ENCODE data around the gene ATP11A. TPM values are rescaled to one million over a fixed set of nuclear protein-coding genes. Genes with fewer than 3 reads are reported as not detected.

ATP11A gene
- total RNA-seq, 2 donors from 2014 or later, result 15.8 to 19.6 TPM

DNA sequence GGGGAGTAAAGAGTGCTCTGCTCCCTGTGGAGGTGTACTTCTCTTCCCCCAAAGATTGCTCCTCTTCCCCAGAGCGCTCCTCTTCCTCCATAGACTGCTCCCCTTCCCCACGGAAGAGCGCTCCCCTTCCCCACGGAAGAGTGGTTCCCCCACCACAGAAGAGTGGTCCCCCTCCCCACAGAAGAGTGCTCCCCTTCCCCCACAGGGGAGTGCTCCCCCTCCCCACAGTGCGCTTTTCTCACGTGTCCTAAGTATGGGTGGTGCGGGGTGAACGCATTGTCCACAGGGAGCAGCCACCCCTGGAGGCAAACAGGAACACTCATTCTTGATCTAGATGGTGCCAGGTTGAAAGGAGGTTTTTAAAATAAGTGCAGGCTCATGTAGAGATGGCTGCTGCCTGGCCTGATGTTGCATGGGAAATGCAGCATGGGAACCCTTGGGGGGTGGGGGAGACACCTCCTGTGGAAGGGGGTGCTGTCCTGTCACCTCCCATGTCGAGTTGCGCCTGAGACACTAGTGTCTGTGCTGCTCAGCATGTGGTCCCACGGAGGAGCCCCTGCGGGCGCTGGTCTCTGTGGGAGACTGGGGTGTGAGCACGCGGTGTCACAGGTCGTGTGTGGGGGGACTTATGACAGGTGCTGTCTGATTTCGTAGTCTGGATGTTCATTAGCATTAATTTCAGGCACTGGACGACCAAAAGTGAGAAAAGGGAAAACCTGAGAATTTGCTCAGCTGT is 52.2 kb downstream of the ATP11A start:
- intact Hi-C loops (cut with DNase I), result no loop called here
- DNase-seq, result no peak
- H3K27ac ChIP-seq, result no peak overlapping the region

DNA sequence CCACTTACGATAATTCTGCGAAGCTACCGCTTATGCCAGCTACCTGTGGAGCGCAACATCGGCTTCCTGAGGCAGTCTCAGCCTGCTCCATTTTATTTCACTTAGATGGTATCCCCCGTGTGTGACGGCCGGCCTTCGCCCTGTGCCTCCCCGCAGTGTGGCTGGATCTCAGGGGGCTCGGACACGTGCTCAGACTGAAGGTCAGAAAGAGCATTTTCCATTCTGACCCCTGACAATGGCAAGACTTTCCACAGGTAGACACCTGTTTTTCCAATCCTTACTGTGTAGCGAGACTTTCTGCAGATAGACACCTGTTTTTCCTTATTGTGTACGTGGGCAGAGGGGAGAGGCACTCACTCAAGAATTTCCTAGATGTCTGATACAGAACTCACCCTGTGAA is 52.7 kb downstream of the ATP11A start:
- H3K27me3 ChIP-seq, result no peaks in the 10 kb centered on the region
- H3K9ac ChIP-seq (ENCODE audit: low read depth in 2 of 2, low read length in 2 of 2), result no peak overlapping the region
- no peaks in the 10 kb centered on the region for H3K9me3 ChIP-seq
- no peak for DNase-seq
- no peak overlapping the region for H3K27ac ChIP-seq
- H3K4me1 ChIP-seq, result no peaks in the 10 kb centered on the region
- H3K36me3 ChIP-seq, result no peaks in the 10 kb centered on the region
- TF ChIP-seq, protein P1, sequence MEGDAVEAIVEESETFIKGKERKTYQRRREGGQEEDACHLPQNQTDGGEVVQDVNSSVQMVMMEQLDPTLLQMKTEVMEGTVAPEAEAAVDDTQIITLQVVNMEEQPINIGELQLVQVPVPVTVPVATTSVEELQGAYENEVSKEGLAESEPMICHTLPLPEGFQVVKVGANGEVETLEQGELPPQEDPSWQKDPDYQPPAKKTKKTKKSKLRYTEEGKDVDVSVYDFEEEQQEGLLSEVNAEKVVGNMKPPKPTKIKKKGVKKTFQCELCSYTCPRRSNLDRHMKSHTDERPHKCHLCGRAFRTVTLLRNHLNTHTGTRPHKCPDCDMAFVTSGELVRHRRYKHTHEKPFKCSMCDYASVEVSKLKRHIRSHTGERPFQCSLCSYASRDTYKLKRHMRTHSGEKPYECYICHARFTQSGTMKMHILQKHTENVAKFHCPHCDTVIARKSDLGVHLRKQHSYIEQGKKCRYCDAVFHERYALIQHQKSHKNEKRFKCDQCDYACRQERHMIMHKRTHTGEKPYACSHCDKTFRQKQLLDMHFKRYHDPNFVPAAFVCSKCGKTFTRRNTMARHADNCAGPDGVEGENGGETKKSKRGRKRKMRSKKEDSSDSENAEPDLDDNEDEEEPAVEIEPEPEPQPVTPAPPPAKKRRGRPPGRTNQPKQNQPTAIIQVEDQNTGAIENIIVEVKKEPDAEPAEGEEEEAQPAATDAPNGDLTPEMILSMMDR (IDR thresholded peaks at IDR 0.05), result no peak
- H3K4me3 ChIP-seq, result no peak overlapping the region
- intact Hi-C loops (cut with DNase I), result no loop called here

More for the DNA sequence above, 52.2 kb downstream of the ATP11A start:
- H3K27me3 ChIP-seq, result no peaks in the 10 kb centered on the region
- H3K36me3 ChIP-seq, result no peaks in the 10 kb centered on the region
- TF ChIP-seq, protein P1 (IDR thresholded peaks at IDR 0.05), result no peak
- no peaks in the 10 kb centered on the region for H3K4me1 ChIP-seq
- no peak overlapping the region for H3K9ac ChIP-seq (ENCODE audit: low read depth in 2 of 2, low read length in 2 of 2)
- H3K4me3 ChIP-seq, result no peak overlapping the region
- no peaks in the 10 kb centered on the region for H3K9me3 ChIP-seq

DNA sequence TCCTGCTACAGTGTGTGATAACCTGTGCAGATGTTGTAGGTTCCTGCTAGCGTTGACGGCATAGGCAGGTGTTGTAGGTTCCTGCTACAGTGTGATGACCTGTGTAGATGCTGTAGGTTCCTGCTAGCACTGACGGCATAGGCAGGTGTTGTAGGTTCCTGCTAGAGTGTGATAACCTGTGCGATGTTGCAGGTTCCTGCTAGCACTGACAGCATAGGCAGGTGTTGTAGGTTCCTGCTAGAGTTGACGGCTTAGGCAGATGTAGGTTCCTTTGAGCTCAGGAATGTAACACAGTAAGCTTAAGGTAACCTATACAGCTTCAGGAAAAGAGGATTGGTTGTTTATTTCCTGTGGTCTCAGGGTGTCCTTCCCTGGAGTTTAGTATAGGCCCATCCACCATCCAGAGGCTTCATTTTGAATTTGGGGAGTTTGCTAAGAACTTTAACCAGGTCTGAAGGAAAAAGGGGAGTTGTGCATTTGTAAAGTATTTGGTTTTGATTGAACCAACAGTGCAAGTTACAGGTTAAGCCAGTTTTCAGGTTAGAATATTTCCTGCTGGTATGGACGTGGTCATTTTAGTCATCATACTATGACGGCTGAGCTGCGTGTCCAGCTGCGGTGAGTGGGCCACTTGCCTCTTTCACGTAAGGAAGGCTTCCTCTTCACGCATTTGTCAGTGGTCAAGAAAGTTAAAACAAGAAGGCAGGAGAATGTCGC is 53.8 kb downstream of the ATP11A start:
- intact Hi-C loops (cut with DNase I), result no loop called here
- Histone ChIP-seq H3K36me3 (no peaks in the 10 kb centered on the region), H3K9me3 (no peaks in the 10 kb centered on the region), H3K4me1 (no peaks in the 10 kb centered on the region), H3K4me3 (no peak overlapping the region), H3K27me3 (no peaks in the 10 kb centered on the region), H3K27ac (no peak overlapping the region), H3K9ac (ENCODE audit: low read depth in 2 of 2, low read length in 2 of 2) (no peak overlapping the region)
- TF ChIP-seq, protein P1 (IDR thresholded peaks at IDR 0.05), result no peak
- DNase-seq, result no peak

DNA sequence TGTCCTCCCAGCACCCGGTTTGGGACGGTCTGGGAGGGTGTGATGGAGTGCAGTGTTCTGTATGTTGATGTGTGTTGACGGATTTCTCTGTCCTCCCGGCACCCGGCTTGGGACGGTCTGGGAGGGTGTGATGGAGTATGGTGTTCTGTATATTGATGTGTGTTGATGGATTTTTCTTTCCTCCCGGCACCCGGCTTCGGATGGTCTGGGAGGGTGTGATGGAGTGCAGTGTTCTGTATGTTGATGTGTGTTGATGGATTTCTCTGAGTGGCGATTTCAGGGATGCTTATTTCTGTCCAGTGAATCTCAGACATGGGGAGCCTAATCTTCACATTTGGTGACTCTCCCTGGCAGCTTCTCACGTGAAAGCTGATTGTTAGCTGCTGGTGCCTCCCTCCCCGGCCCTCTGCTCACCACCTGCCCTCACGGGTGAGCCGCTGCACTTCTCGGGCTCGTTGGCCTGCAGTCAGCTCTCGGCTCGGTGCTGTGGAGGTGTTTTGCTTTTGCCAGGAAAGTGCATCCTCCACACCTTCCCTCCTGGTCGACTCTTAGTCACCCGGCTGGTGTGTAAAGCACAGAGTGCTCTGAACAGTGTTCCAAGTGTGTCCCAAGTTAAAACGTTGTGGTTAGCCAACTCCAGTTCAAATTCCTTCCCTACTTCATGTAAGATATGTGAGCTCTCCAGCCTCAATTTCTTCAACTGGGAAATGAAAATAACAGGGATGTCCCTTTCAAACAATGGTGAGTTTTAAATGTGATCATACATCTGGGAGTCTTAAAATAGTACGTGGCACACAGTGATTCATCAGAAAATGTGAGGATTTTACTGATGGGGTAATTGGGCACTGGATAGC is 54.6 kb downstream of the ATP11A start:
- TF ChIP-seq, protein P1 (IDR thresholded peaks at IDR 0.05), result no peak
- intact Hi-C loops (cut with DNase I), result no loop called here
- Histone ChIP-seq H3K4me1 (no peaks in the 10 kb centered on the region), H3K9ac (ENCODE audit: low read depth in 2 of 2, low read length in 2 of 2) (no peak overlapping the region), H3K27ac (no peak overlapping the region), H3K9me3 (no peaks in the 10 kb centered on the region), H3K27me3 (no peaks in the 10 kb centered on the region), H3K4me3 (no peak overlapping the region), H3K36me3 (no peaks in the 10 kb centered on the region)
- no peak for DNase-seq

DNA sequence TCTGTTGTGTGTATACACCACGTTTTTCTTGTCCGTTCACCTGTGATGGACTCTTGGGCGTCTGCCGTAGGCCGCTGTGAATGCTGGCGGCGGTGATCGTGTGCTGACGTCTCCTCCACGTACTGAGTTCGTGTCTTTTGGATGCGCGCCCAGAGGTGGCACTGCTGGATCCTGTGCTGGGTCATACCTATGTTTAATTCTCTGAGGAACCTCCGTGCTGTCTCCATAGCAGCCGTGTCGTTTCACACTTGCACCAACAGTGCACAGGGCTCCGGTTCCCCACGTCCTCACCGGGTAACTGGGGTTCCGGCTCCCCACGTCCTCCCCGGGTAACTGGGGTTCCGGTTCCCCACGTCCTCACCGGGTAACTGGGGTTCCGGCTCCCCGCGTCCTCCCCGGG is 56.2 kb downstream of the ATP11A start:
- TF ChIP-seq, protein P1 (IDR thresholded peaks at IDR 0.05), result no peak
- Histone ChIP-seq H3K27me3 (no peaks in the 10 kb centered on the region), H3K4me1 (no peaks in the 10 kb centered on the region), H3K27ac (no peak overlapping the region), H3K36me3 (no peaks in the 10 kb centered on the region), H3K4me3 (no peak overlapping the region), H3K9me3 (no peaks in the 10 kb centered on the region), H3K9ac (ENCODE audit: low read depth in 2 of 2, low read length in 2 of 2) (no peak overlapping the region)
- intact Hi-C loops (cut with DNase I), result no loop called here
- DNase-seq, result no peak

Measured in colonic mucosa (tissue), 4 donors.